ENCODE data around the gene CACNA1E. TPM values are rescaled to one million over a fixed set of nuclear protein-coding genes. Genes with fewer than 3 reads are reported as not detected.

Gene CACNA1E
- total RNA-seq, 2 donors from 2014 or later: 0.44 to 0.53 TPM

DNA sequence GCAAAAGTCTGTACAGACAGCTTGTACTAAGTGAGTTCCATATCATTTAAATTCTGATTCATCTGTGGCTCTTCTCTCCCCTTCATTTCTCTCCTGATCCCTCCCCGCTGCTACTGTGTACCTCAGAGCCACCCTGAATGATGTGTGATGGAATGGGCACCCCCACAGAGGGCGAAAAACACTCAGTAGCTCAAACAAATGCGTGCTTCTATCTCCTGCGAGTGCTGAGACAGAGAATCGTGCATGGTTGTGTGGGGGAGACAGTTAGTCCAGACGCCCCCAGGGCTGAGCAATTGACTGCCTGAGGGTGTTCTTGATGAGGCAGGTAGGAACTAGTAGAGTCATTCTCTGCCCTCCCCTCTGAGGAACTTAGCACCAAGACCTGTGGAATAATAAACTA is 308.4 kb downstream of the CACNA1E start:
- intact Hi-C loops (cut with DNase I): no loop called here
- TF ChIP-seq, protein P1, sequence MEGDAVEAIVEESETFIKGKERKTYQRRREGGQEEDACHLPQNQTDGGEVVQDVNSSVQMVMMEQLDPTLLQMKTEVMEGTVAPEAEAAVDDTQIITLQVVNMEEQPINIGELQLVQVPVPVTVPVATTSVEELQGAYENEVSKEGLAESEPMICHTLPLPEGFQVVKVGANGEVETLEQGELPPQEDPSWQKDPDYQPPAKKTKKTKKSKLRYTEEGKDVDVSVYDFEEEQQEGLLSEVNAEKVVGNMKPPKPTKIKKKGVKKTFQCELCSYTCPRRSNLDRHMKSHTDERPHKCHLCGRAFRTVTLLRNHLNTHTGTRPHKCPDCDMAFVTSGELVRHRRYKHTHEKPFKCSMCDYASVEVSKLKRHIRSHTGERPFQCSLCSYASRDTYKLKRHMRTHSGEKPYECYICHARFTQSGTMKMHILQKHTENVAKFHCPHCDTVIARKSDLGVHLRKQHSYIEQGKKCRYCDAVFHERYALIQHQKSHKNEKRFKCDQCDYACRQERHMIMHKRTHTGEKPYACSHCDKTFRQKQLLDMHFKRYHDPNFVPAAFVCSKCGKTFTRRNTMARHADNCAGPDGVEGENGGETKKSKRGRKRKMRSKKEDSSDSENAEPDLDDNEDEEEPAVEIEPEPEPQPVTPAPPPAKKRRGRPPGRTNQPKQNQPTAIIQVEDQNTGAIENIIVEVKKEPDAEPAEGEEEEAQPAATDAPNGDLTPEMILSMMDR (IDR thresholded peaks at IDR 0.05): no peak
- no peaks in the 10 kb centered on the region for H3K9me3 ChIP-seq
- no peaks in the 10 kb centered on the region for H3K27me3 ChIP-seq
- no peak for DNase-seq
- no peaks in the 10 kb centered on the region for H3K36me3 ChIP-seq
- H3K27ac ChIP-seq: no peak overlapping the region
- H3K9ac ChIP-seq (ENCODE audit: low read depth in 2 of 2, low read length in 2 of 2): no peak overlapping the region
- H3K4me1 ChIP-seq: no peaks in the 10 kb centered on the region
- H3K4me3 ChIP-seq: no peak overlapping the region

DNA sequence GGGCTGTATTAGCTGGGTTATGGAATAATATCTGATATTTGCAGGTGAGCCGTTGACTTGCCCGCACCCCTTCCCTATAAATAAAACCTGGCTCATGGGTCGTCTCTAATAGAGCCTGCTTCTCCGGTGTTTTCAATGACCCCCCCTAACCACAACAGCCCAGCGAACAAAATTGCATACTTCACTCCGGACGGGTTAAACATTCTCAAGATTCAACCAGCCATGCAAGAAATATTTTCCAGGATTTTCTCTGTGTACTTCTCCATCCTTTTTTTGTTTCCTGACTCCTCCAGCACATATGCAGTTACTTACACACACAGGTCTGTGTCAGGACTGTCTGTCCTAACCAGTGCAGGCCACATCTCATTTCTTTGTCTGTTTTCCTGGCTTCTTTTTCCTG is 310.5 kb downstream of the CACNA1E start:
- intact Hi-C loops (cut with DNase I): no loop called here
- TF ChIP-seq, protein P1 (IDR thresholded peaks at IDR 0.05): no peak
- Histone ChIP-seq H3K36me3 (no peaks in the 10 kb centered on the region), H3K4me3 (no peak overlapping the region), H3K27ac (no peak overlapping the region), H3K9me3 (no peaks in the 10 kb centered on the region), H3K9ac (ENCODE audit: low read depth in 2 of 2, low read length in 2 of 2) (no peak overlapping the region), H3K27me3 (no peaks in the 10 kb centered on the region), H3K4me1 (no peaks in the 10 kb centered on the region)
- no peak for DNase-seq

DNA sequence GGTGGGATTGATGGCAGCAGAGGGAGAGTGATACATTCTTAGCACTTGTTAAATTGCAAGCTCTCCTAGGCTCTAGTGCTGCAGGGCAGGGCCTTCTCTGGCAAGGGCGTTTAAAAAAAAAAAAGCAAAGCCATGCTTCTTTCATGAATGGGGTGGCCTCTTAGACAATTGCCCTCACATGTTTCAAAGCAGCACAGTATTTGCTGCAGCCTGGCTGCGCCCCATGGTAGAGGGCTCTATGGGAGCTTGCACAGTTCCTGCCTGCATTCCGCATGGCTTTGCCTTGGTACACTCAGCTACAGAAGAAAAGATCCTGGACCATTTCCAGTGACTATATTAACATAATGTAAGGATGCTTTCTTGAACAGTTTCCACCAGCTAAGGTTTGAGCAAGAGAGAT is 311.0 kb downstream of the CACNA1E start:
- no peak overlapping the region for H3K4me3 ChIP-seq
- H3K27me3 ChIP-seq: no peaks in the 10 kb centered on the region
- no peaks in the 10 kb centered on the region for H3K36me3 ChIP-seq
- DNase-seq: no peak
- TF ChIP-seq, protein P1 (IDR thresholded peaks at IDR 0.05): no peak
- no peak overlapping the region for H3K27ac ChIP-seq
- intact Hi-C loops (cut with DNase I): no loop called here
- no peaks in the 10 kb centered on the region for H3K4me1 ChIP-seq
- H3K9me3 ChIP-seq: no peaks in the 10 kb centered on the region
- no peak overlapping the region for H3K9ac ChIP-seq (ENCODE audit: low read depth in 2 of 2, low read length in 2 of 2)

DNA sequence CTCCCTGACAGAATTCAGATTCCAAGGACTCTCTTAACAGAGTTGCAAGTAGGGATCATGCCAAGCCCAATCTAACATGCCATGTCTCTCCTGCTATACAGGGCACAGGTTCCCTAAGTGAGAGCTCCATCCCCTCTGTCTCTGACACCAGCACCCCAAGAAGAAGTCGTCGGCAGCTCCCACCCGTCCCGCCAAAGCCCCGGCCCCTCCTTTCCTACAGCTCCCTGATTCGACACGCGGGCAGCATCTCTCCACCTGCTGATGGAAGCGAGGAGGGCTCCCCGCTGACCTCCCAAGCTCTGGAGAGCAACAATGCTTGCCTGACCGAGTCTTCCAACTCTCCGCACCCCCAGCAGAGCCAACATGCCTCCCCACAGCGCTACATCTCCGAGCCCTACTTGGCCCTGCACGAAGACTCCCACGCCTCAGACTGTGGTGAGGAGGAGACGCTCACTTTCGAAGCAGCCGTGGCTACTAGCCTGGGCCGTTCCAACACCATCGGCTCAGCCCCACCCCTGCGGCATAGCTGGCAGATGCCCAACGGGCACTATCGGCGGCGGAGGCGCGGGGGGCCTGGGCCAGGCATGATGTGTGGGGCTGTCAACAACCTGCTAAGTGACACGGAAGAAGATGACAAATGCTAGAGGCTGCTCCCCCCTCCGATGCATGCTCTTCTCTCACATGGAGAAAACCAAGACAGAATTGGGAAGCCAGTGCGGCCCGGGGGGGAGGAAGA is 315.0 kb downstream of the CACNA1E start:
- Histone ChIP-seq H3K4me3 (no peak overlapping the region), H3K27ac (no peak overlapping the region), H3K27me3 (no peaks in the 10 kb centered on the region), H3K9me3 (no peaks in the 10 kb centered on the region), H3K4me1 (no peaks in the 10 kb centered on the region), H3K36me3 (no peaks in the 10 kb centered on the region), H3K9ac (ENCODE audit: low read depth in 2 of 2, low read length in 2 of 2) (no peak overlapping the region)
- TF ChIP-seq, protein P1 (IDR thresholded peaks at IDR 0.05): no peak
- intact Hi-C loops (cut with DNase I): no loop called here
- DNase-seq: no peak

DNA sequence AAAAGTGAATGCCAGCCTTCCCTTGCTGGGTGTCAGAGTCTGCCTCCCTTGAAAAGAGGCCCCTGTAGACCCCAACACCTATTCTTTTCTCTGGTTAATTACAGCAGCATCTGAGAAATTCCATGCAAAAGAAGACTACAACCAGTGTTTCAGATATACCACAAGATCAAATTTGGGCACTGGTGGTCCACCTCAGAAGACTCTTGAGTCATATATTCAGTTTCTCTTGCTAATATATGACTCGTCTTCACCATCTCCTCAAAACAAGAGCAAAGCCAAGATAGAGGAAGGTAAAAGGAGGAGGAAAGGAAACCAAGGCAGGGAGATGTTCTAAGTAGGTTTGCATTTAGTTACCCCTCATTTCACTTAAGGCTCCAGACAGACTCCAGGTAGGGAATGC is 318.3 kb downstream of the CACNA1E start:
- H3K4me3 ChIP-seq: no peak overlapping the region

More for the DNA sequence above, 318.3 kb downstream of the CACNA1E start:
- TF ChIP-seq, protein P1 (IDR thresholded peaks at IDR 0.05): no peak
- DNase-seq: no peak
- H3K27me3 ChIP-seq: no peaks in the 10 kb centered on the region
- intact Hi-C loops (cut with DNase I): no loop called here
- H3K36me3 ChIP-seq: no peaks in the 10 kb centered on the region
- no peak overlapping the region for H3K27ac ChIP-seq
- H3K4me1 ChIP-seq: no peaks in the 10 kb centered on the region
- H3K9me3 ChIP-seq: no peaks in the 10 kb centered on the region
- no peak overlapping the region for H3K9ac ChIP-seq (ENCODE audit: low read depth in 2 of 2, low read length in 2 of 2)
